RCC 7860 (cell line): ENCODE results near the gene SLC6A6.
A peak's percentile ranks its signal among the peaks of the same experiment; 100 is the strongest.

Experiments used
- DNase-seq: peaks from one replicate; pipeline ENCODE4 v3.0.0-alpha.2; 2015; ENCODE audit warnings: low spot score
- FAIRE-seq: peaks from 2 replicates; lab custom pipeline; 2012; peaks lifted over from hg19 to GRCh38; lab: Jason Lieb, UNC

SLC6A6 gene

GRCh38 chr3:14461748-14462324 lies 59.4 kb downstream of the SLC6A6 start:
- DNase-seq (peak; percentile 54), FAIRE-seq (no peak)

DNA sequence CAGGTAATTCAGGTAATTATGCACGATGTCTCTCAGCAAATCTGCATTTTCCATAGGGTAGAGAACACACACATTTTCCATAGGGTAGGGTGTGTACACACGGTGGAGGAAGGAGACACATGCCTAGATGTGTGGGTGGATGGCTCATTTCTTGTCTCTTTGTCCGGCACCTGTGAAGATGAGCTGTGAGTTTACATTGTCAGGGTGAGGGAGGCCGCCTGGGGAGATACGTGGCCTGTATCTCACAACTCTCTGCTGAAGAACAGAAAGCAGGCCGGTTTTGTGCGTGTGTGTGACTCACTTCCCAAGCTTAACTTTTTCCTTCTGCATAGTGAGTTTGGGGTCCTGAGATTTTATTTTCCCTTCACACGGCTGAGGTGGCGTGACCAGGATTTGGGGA lies 60.3 kb downstream of the SLC6A6 start:
- no peak for FAIRE-seq
- no peak for DNase-seq

- DNase-seq (no peak), FAIRE-seq (no peak)
Measured at GRCh38 chr3:14463330-14464140, 61.1 kb downstream of the SLC6A6 start.

DNA sequence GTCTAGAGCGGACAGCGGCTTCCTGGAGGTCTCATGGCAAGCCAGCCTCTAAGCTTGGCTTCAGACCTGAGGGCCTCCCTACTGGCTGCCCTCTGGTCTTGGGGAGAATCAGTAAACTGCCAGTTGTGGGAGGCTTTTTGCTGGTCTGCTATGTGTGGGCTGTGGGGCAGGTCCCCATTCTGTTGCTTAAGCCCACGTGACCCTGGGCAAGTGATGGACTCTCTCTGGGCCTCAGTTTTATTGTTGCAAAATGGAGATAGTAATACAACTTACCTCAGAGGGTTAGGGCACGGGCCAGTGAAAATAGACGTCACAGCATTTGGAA lies 61.7 kb downstream of the SLC6A6 start:
- no peak for FAIRE-seq
- DNase-seq: no peak

GRCh38 chr3:14464521-14464920 lies 62.1 kb downstream of the SLC6A6 start:
- FAIRE-seq (no peak), DNase-seq (no peak)

- DNase-seq (no peak), FAIRE-seq (no peak)
Measured at GRCh38 chr3:14465425-14465824, 63.0 kb downstream of the SLC6A6 start.

- no peak for FAIRE-seq
- no peak for DNase-seq
Measured at GRCh38 chr3:14466179-14466903, 63.9 kb downstream of the SLC6A6 start.

DNA sequence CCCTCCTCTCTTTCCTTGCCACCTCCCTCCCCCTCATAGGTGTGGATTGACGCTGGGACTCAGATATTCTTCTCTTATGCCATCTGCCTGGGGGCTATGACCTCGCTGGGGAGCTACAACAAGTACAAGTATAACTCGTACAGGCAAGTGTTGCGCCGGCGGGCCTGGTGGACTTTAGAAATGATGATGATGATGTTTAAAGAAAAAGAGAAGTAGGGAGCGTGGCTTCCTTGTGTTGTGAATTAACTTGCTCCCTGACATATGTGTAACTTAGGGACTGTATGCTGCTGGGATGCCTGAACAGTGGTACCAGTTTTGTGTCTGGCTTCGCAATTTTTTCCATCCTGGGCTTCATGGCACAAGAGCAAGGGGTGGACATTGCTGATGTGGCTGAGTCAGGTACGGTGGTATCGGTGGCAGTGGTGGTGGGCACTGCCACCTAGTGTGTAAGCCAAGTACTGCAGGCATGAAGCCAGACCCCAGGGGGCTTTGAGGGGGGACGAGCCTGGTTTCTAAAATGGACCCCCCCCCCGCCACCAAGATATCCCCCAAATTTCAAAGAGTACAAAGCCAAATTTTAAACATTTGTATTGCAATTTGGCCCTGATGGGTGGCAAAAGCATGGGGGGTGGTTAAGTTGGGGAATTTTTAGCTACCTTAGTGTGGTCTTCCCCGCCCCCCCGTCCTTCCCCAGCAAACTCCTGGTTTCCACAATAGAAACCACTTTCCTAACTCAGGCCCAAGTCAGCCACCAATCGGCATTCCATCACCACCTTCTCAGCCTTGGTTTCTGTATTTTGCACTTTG lies 65.6 kb downstream of the SLC6A6 start:
- DNase-seq (no peak), FAIRE-seq (no peak)

DNA sequence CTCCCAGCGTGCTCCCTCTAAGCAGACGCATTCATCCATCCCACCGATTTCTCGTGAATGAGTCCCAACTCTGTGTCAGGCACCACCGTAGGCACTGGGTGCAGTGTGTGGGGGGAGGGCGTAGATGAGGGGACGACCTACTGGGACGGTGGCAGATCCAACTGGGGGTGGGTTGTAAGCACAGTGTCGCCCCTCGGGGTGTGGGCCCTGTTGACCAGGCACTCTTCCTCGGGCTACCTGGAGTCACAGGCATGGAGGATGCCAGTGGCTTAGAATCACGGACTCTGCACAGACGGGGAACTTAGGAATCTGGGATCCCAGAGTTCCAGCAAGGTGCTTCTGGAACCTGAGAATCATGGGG lies 66.2 kb downstream of the SLC6A6 start:
- DNase-seq (no peak), FAIRE-seq (no peak)

GRCh38 chr3:14470461-14470860 lies 68.1 kb downstream of the SLC6A6 start:
- DNase-seq: no peak
- no peak for FAIRE-seq

DNA sequence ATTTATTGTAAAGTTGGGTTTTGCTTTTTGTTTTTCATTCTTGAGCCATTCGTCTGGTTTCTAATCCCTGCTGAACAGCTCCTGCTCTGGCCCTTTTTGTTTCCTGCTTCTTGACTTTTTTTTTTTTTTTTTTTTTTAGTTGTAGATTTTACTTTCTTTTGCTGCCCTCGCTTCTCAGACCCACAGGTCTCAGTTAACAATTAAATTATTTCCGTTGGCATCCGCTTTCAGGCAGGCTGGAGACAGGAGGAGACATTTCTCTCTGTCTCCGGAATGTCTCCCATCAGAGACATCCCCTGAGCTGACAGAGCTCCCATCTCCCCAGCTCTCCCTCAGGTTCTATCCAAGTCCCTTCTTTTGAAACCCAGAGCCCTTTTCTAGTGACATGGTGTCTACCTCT lies 68.6 kb downstream of the SLC6A6 start:
- FAIRE-seq: no peak
- no peak for DNase-seq

GRCh38 chr3:14471690-14472089 lies 69.3 kb downstream of the SLC6A6 start:
- DNase-seq (no peak), FAIRE-seq (no peak)

DNA sequence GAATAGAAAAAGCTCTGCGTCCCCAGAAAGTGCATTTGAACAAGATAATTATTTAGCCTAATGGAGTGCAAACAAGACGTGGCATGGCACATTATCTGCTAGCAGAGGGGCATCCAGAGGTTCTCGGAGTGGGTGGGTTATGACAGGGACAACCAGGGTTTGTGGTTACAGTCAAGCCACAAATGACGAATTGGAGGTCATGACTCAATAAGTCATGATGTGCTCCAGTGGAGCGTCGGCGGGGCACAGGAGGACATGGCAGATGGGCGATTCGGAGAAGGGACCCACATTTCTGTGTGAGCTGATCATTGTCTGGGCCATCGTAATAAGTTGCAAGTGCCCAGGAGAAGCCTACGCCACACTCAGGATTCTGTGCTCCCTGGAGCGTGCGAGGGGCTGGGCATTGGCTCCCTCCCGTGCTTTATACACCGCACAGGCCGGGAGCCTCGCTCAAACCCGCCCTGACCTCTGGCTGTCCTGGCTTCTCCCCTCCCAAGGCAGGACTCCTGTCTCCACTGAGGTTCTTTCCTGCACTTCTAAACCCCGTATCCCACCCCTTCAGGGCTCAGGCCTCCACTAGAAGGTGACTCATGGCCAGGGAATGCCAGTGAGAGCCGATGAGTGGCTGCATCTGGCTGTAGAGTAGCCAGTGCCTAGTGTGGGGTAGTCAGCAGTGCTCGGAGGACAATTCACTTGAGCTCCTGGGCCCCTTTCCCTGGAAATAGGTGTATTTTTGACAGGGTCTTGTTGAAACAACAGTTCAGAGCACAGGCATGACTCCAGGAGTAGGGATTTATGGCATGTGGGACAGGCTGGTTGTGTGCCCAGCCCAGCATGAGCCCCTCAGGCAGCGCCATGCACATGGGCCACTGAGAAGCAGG lies 70.3 kb downstream of the SLC6A6 start:
- FAIRE-seq (peak; percentile 96), DNase-seq (peak; percentile 92)

GRCh38 chr3:14473411-14473891 lies 71.0 kb downstream of the SLC6A6 start:
- DNase-seq: no peak

GRCh38 chr3:14474363-14475081 lies 72.1 kb downstream of the SLC6A6 start:
- no peak for FAIRE-seq
- no peak for DNase-seq

More at GRCh38 chr3:14473411-14473891, 71.0 kb downstream of the SLC6A6 start:
- FAIRE-seq: no peak

DNA sequence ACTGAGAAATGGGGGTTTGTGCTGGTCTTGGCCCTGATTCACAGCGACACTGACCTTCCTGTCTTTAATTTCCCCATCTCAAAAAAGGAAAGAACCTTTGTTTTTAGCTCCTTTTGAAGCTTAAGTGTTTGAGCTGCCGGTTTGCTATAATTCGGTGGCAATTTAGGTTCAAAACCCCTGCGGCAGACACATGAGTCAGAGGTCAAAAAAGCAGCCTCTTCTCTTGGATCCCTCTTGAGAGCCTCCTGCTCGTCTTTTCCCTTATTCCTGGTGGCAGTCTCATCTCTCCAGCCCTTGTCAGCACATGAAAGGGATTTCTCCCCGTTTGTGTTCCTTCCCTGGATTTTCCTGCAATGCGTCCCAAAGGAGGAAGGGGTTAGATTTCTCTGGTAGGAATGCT lies 73.2 kb downstream of the SLC6A6 start:
- DNase-seq (no peak), FAIRE-seq (no peak)

DNA sequence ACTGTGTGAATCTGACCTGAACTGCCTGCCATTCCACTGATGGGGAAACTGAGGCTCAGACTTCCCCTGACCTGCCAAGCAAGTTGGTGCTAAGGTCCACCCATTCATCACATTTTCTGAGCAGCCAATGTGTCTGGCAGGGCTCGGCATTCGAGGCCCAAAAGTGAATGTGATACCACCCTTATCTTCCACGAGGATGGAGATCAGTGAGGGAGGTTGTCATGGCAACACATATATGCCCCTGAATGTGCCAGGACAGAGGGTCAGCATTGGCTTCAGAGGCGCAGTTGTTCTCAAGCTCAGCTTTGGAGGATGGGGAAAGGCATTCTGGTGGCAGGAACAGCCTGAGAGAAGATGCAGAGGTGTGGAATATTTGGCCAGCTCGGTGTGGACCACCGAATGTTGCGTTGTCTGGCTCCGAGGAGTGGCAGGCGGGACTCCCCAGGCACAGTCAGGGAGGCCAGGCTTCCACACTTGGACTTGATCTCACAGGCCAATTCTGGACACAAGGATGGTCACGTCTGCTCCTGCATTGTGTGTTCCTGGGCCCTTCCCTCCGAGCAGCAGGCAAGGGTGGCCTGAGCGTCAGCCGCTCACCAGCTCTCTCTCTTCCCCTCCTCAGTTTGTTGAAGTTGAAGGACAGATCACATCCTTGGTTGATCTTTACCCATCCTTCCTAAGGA lies 74.3 kb downstream of the SLC6A6 start:
- no peak for DNase-seq
- no peak for FAIRE-seq

DNA sequence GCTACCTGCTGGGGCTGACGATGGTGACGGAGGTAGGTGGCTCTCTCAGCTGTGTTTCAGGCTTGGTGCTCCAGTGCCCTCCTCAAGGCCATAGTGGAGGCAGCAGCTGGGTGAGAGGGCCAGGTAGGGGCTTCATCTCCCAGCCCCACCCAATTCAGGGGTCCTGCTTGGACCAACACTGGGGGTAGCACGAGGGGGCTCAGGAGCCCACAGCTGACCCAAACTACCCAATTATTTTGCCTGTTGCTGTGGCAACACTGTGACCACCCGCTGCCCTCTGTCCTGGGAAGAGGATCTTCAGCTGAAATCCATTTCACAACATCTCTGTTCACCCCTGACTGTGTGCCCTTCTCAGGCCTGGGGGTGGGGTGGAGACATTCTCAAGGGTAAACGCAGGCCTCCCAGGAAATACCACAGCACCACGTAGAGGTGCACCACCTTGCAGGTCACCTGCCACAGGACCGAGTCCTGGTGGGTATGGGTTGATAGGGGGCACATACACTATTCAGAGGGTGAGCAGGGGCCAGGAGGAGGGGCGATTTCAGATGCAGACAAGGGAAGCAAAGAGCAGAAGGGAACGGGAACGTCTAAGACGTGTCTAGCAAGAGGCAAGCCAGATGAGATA lies 75.0 kb downstream of the SLC6A6 start:
- no peak for DNase-seq
- no peak for FAIRE-seq
